GM19238 (cell line): ENCODE results near the gene MT1X.

Source experiments
- DNase-seq: peaks from one replicate; pipeline ENCODE4 v3.0.0; 2011; ENCODE audit warnings: low spot score; ENCODE audit not compliant: insufficient read length

The MT1X gene

DNA sequence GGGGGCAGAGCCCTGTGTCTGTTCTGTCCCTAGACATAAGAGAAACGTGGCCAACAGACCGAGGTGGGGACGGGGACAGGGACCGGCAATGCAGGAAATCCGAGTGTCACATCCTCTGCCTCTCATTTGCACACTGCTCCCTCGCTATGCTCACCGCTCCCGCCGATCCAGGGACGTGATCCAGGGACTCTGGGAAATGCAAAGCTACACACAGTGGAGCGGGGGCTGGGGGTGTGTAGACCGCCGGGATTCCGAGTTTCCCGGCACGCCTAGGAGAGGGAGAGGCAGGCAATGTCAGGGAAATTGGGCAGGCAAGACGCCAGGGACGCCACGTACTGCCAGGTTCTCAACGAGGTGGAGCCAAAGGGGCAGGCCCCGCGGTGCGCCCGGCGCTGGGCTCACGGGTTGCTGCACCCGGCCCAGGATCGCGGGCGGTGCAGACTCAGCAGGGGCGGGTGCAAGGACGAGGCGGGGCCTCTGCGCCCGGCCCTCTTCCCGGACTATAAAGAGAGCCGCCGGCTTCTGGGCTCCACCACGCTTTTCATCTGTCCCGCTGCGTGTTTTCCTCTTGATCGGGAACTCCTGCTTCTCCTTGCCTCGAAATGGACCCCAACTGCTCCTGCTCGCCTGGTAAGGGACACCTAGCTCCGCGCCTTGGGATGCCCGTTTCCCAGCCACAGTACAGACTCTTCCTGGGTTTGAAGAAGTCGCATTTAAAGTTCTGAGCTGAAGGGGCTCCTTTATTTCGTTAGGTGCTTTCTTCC is at the start of gene MT1X:
Gene MT1X, plus strand, starts transcription at position 532 of the 764 bp plus-strand sequence. Its CDS starts 71 bp downstream, at position 603.
- peak; percentile 89 for DNase-seq

DNA sequence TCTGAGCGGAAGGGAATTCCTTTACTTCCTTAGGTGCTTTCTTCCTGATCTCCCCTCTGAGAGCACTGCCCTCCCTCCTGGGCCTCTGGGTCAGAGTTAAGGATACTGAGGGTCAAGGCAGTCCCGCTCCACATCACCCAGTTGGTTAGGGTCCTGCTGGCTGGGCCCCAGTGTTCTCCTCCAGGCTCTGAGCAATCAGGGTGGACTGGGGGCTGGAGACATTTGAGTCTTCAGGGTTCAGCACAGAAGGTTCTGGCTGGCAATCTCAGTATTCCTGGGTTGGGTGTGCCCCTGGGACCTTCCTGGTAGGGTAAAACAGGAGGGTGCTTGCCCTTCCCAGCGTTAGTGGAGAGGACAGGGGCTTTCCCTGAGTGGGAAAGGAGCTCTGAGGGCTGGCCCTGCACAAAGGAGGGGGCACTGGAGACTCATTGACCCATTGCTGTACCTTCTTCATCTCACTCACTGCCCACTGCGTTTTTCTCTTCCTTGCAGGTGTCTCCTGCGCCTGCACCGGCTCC is 49.4 kb upstream of the MT1X start:
- DNase-seq, result no peak

DNA sequence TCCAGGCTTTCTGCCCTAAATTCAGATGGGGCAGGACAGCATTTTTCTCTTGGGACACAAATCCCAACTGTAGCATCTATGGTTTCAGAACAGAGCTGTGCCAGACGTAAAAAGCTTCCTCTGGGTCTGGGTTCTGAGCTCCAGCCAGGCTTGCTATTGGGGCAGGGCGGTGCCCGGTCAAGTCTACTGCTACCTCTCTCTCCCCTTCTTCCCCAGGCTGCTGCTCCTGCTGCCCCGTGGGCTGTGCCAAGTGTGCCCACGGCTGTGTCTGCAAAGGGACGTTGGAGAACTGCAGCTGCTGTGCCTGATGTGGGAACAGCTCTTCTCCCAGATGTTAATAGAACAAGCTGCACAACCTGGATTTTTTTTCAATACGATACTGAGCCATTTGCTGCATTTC is 48.7 kb upstream of the MT1X start:
- DNase-seq, result no peak

DNA sequence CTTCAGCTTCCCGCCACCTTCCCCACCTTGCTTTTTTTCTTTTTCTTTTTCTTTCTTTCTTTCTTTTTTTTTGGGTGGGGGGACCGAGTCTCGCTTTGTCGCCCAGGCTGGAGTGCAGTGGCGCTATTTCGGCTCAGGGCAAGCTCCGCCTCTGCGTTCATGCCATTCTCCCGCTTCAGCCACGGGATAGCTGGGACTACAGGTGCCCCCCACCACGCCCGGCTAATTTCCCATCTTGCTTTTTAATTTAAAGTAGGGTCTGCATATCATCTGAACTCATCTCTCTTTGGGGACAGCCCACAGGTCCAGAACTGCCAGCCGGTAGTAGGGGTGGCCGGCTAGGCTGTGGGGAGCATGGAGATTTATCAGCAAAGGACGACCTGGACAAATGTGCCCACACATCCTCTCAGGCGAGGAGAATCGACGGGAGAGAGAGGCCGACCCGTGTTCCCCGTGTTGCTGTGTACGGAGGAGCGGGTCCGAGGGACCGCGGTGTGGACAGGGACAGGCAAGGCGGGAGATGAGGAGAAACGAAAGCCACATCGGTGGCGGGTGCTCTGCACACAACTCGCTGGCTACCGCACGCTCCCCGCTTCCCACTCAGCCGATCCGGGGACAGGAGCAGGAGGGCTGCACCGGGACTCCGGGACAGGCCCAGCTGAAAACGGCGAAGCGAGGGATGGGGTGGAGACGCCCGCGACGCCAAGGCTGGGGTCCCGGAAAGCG is 47.4 kb upstream of the MT1X start:
- DNase-seq, result no peak

DNA sequence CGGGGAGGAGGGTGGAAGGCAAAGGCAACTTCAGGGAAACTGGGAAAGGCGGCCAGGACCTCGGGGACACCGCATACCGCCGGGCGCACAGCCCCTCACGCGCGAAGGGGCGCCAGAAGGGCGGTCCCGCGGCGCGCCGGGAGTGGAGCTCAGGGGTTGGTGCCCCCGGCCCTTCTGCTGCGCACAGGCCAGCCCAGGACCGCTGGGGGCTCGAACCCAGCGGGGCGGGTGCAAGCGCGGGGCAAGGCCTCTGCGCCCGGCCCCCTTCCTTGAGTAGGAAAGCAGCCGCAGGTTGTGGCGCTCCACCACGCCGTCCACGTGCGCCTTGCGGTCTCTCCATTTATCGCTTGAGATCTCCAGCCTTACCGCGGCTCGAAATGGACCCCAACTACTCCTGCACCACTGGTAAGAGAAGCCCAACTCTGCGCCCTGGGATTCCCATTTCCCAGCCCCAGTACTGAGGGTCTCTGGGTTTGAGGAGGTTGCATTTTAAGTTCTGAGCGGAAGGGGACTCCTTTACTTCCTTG is 46.8 kb upstream of the MT1X start:
- no peak for DNase-seq

DNA sequence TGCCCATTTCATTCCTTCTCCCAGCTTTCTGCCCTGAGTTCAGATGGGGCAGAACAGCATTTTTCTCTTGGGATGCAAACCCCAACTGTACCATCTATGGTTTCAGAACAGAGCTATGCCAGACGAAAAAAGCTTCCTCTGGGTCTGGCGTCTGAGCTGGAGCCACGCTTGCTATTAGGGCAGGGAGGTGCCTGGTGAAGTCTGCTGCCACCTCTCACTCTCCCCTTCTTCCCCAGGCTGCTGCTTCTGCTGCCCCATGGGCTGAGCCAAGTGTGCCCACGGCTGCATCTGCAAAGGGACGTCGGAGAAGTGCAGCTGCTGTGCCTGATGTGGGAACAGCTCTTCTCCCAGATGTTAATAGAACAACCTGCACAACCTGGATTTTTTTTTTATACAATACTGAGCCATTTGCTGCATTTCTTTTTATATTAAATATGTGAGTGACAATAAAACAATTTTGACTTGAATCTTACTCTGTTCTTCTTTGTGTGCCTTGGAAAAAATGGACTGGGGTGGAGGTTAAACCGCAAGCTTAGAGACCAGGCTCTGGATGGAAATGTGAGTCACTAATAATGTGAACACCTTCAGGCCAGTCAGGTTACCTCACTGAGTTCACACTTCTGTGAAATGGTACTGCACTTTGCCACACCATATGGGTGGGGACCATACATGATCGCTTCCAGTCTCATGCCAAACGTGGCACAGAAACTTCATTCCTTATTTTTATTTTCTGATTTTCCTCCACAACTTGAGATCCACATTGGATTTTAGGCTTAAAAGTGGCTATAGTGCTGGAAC is 45.5 kb upstream of the MT1X start:
- DNase-seq, result no peak

DNA sequence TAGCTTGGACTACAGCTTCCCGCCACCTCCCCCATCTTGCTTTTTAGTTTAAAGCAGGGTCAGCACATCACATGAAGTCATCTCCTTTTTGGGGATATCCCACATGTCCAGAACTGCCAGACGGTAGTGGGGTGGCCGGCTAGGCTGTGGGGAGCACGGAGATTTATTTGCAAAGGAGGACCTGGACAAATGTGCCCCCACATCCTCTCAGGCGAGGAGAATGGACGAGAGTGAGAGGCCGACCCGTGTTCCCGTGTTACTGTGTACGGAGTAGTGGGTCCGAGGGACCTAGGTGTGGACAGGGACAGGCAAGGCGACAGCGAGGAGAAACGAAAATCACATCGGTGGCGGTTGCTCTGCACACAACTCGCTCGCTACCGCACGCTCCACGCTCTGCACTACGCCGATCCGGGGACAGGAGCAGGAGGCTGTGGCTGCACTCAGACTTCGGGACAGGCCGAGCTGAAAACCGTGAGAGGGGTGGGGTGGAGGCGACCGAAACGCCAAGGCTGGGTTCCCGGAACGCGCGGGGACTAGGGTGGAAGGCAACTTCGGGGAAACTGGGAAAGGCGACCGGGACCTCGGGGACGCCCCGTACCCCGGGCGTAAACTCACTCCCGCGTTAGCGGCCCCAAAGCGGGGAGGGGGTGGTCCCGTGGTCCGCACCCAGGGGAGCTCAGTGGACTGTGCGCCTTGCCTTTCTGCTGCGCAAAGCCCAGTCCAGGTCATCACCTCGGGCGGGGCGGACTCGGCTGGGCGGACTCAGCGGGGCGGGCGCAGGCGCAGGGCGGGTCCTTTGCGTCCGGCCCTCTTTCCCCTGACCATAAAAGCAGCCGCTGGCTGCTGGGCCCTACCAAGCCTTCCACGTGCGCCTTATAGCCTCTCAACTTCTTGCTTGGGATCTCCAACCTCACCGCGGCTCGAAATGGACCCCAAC is 44.2 kb upstream of the MT1X start, which contains the start of gene MT1A:
Gene MT1A, plus strand, starts transcription at position 853 of the 937 bp plus-strand sequence. Its CDS starts 73 bp downstream, at position 926.
- no peak for DNase-seq

DNA sequence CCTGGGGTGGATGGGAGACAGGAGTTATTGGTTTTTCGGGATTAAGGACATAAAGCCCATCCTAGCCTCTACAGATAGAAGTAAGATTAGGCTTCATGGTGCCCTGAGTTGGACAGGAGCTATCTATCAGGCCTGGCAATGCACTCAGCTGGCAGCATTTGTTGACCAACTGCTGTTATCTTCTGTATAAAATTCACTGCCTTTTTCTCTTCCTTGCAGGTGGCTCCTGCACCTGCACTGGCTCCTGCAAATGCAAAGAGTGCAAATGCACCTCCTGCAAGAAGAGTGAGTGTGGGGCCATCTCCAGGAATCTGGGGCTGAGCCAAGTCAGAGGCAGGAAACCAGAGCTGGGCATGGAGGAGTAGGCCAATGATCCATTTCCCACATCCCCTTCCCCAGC is 43.2 kb upstream of the MT1X start:
- DNase-seq, result no peak

DNA sequence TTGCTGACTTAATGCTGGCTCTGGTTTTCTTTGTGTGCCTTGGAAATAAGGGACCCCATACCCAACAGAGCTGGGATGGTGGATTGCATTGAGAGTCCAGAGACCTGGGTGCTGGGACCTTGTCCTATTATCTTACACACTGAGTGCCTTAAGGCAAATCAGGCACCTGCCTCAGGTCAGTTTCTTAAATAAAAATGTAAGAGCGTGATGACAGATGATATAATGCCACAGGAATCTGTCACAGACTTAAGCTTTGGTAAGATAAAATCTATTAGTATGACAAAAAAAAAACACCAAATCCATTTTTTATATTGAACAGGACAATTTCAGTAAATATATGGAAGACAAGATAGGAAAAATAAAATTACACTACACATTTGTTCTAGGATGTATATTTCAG is 42.2 kb upstream of the MT1X start:
- DNase-seq, result no peak

DNA sequence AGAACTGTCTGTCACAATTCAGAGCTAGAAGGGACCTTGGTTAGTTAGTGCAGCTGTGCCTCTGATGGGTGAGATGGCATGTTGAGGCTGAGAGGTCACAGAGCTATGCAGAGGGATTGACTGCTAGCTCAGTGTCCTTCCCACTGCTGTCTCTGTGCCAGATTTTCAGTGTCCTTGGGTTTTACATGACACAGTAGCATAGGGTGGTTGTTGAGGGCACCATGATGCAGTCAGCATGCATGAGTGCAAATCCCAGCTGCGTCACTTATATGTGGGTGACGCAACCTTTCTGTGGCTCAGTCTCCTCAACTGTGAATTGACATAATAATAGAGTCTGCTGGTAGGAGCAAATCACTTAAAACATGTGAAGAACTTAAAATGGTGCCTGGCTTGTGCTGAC is 41.1 kb upstream of the MT1X start:
- no peak for DNase-seq

DNA sequence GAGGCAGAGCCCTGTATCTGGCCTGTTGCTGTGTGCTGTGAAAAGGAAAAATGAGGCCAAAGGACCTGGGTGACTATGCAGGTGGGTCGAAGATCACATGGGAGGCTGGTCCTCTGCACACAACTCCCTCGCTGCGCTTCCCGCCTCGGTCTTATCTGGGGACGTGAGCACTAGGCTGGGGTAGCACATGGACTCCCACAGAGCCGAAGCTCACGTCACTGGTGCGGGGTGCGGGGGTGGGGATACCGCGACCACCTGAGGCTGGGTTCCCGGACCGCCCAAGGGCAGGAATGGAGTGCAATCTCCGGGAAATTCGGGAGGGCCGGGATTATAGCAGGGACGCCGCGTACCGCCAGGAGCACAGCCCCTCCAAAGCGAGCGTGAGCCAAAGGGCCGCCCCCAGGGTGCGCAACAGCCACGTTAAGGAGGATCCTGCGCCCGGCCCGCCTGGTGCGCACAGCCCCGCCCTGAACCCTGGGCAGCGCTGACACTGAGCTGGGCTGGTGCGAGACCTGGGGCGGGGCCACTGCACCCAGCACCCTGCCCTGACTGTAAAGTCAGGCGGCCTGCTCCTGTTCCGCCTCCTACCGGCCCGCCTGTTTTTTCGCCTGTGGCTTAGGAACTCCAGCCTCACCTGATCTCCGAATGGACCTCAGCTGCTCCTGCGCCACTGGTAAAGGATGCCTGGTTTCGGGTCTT is 39.0 kb upstream of the MT1X start:
- no peak for DNase-seq

DNA sequence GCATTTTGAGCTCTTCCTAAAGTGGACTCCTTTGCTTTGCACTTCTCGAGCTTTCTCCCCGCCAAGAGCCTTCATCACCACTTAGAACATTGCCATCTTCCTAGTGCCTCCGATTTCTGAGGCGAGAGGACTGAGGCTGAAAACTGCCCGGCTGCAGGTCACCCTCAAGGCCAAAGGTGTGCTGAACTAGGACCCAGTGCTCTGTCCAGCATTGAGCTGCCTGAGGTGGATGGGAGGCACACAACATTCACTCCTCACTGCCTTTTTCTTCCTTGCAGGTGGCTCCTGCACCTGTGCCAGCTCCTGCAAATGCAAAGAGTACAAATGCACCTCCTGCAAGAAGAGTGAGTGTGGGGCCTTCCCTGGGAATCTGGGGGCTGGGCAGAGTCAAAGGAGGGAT is 38.4 kb upstream of the MT1X start:
- DNase-seq, result no peak

DNA sequence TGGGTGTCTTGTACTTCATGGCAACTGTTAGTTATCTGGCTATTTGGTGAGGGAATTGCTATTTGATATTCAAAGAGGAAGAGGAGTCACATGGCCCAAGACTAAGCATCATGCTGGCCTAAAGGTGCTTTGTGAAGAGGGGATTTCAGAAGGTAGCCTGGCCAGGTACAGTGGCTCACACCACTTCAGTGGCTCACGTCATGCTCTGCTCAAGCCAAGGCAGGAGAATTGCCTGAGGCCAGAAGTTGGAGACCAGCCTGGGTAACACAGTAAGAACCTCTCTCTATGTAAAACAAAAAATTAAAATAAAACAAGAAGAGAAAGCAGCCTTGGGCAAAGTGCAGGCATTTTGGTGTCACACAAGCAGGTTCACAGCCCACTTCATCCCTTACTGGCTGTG is 37.0 kb upstream of the MT1X start:
- DNase-seq, result no peak

DNA sequence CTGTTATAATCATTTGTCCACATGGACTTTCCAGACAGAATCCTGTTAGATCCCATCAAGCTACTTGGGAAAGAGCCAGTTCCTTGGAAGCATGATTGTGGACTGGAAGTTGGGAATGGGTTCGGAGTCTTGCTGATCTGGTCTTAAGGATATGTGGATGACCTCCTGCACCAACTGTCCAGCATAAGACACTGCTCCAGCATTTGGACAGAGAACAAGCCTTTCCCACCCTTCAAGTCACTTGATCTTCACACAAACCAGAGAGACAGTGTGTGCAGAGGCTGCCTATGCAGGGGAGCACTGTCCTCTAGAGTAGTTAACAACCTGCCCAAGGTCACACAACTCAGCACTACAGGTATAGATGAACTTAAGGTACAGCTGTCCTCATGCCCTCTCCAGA is 36.4 kb upstream of the MT1X start:
- no peak for DNase-seq

DNA sequence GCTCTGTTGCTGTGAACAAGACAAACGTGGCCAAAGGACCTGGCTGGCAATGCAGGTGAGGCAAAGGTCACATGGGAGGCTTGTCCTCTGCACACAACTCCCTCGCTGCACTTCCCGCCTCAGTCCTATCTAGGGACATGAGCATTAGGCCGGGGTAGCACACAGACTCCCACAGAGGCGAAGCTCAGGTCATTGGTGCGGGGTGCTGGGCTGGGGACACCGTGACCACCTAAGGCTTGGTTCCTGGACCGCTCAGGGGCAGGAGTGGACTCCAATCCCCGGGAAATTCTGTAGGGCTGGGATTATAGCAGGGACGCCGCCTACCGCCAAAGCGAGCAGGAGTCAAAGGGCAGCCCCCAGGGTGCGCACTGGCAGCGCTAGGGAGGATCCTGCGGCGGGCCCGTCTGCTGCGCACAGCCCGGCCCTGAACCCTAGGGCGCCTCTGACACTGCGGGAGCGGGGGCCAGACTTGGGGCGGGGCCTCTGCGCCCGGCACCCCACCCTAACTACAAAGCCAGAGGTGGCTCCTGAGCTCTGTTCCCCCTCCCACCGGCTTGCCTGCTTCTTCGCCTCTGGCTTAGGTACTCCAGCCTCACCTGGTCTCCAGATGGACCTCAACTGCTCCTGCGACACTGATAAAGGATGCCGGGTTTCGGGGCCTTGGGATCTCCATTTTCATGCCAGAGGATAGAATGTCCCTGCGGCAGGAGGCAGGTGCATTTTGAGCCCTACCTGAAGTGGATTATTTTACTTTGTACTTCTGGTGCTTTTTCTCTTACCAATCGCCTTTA is 34.4 kb upstream of the MT1X start:
- no peak for DNase-seq

DNA sequence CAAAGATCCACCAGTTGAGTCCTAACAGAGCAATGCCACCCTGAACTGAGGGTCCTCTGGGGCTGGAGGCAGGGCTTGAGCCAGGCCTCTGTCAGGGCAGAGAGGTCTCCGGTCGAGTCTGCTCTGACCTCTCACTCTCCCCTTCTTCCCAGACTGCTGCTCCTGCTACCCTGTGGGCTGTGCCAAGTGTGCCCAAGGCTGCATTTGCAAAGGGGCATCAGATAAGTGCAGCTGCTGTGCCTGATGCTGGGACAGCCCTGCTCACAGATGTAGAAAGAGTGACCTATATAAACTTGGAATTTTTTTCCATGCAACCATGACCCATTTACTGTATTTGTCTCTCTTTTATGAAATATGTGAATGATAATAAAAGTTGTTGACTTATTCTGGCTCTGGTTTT is 33.0 kb upstream of the MT1X start:
- DNase-seq, result no peak

DNA sequence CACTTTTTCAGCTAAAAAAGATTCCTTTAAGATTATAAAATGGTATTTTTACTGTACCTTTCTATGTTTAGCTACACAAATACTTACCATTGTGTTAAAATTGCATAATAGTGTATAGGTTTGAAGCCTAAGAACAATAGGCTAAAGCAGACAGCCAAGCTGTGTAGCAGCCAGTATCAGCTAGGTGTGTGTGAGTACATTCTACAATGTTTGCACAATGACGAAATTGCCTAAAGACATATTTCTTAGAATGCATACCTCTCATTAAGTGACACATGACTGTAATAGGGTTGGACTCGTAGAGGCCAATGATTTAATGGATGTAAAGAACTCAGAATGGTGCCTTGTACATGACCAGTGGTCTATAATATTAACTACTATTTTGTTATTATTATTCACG is 32.5 kb upstream of the MT1X start:
- DNase-seq, result no peak

DNA sequence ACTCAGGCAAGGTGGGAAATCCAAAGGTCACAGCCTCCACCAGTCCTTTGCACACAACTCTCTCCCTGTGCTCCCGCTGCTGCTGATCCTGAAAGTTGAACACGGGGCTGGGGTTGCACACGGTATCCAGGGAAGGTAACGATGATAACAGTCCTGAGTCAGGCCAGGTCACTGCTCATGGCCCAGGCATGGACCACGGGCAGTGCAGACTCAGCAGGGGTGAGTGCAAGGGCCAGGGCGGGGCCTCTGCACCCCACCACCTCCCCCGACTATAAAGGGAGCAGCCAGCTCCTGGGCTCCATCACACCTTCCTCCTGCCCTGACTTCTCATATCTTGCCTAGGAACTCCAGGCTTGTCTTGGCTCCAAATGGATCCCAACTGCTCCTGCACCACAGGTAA is 30.7 kb upstream of the MT1X start, which contains the start of gene MT1B:
Gene MT1B, plus strand, starts transcription at position 301 of the 400 bp plus-strand sequence. Its CDS starts 68 bp downstream, at position 369.
- no peak for DNase-seq

DNA sequence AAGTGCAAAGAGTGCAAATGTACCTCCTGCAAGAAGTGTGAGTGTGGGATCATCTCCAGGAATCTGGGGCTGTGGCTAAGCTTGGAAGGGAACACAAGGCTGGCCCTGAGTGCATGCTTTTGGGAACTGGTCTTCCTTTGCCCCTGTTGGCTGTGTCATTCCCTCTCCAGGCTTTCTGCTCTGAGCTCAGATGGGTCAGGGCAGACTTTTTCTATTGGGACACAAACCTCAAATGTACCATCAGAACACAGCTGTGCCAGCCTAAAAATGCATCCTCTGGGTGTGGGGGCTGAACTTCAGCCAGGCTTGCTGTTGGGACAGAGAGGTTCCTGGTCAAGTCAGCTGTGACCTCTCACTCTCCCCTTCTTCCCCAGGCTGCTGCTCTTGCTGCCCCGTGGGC is 29.7 kb upstream of the MT1X start:
- DNase-seq, result no peak
